Activated T-cell treated with anti-CD3 and anti-CD28 coated beads for 1 hour (primary cell): ENCODE measurements around the gene PTCD3.
A peak's percentile ranks its signal among the peaks of the same experiment; 100 is the strongest.

Experiments
- DNase-seq: peaks from one replicate; pipeline ENCODE4 v3.0.0-alpha.2; 2020; ENCODE audit warnings: low read depth

Gene PTCD3

GRCh38 chr2:86082756-86083155 is 23.3 kb upstream of the PTCD3 start:
- DNase-seq, result no peak

DNA sequence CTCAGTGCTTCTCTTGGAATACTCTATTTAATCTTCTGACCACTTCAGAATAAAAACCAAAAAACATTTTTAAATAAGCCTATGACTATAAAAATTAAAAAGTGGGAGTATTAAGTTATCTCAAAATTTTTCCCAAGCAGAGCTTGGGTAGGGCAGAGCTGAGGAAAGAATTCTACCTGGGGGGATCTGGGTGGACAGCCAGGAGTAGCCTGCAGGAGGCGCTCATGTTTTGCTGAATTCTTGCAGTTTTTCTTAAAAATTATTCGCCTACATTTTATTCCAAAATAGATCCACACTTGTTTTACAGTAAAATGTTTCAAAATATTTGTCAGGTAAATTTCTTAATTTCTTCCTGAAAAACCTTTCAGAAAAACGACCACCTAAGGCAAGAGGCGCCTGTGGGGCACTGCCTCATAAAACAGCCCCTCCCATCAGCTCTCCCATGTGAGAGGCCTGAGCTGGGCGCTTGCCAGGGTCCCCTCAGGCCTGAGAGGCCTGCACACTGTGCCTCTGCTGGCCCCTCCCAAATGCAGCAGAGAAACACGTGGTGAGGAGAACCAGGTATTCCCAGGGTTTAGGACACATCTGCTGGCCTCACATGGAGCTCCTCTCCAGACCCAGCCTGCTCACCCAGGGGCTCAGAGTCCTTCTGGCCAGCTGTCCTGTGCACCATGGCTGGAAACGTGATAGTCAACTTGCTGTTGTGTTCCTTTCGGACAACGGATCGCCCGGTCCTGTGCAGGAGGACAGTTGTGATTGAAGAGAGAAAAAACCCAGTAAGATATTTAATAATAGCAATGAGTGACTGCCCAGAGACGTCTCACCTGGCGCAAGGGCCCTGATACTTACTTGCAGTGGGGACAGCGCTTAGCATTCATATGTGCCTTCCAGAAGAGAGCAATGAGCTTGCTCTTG is 17.8 kb upstream of the PTCD3 start:
- DNase-seq, result no peak

DNA sequence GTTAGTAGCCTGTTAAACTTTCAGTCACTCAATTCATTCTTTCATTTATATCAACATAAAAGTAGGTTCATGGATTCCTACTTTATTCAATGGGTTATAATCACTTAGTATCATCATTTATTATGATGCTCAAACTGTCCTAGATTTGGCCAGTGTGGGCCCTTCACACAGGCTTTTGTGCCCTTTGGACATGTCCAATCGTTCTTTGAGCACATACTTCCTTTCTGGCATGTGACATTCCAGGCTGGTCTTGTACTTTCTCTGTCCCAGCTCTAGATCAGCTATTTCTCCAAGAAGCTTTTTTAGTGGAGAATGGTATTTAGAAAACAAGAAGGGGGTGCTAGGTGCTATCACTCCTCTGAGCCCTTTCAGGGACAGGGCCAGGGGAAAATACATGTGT is 11.8 kb upstream of the PTCD3 start:
- no peak for DNase-seq

GRCh38 chr2:86097114-86097896 is 8.7 kb upstream of the PTCD3 start:
- no peak for DNase-seq

GRCh38 chr2:86097913-86098312 is 8.1 kb upstream of the PTCD3 start:
- no peak for DNase-seq

GRCh38 chr2:86102157-86102556 is 3.9 kb upstream of the PTCD3 start:
- no peak for DNase-seq

GRCh38 chr2:86105252-86105968 is 625 bp upstream of the PTCD3 start, which contains the start of gene POLR1A:
Gene POLR1A (minus strand): TSS chr2:86105886. CDS start chr2:86105776, 110 bp downstream.
- peak; percentile 67 for DNase-seq

GRCh38 chr2:86107031-86107430 is 996 bp downstream of the PTCD3 start:
- no peak for DNase-seq

DNA sequence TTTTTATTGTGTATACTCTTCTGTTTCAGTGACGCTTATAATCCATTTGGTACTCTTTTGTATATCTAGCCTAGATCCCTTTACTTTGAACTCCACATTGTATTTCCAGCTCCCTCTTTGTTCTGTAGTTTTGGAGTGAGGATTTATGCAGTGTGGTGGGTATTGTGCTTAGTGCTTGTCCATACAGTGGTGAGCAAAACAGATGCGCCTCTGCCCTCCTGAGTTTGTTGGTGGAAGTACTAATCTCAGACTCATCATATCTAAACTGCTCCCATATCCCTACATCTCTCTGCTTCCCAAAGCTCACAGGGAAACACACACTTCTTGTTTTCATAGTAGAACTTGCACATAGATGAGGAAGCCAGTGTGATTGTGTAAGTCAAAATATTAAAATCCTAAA is 12.1 kb downstream of the PTCD3 start:
- no peak for DNase-seq

GRCh38 chr2:86123328-86123925 is 17.4 kb downstream of the PTCD3 start:
- no peak for DNase-seq

- DNase-seq, result no peak
Measured at GRCh38 chr2:86124683-86125082, 18.6 kb downstream of the PTCD3 start.

GRCh38 chr2:86134709-86135108 is 28.7 kb downstream of the PTCD3 start:
- DNase-seq, result no peak

GRCh38 chr2:86135653-86136052 is 29.6 kb downstream of the PTCD3 start:
- DNase-seq, result no peak

DNA sequence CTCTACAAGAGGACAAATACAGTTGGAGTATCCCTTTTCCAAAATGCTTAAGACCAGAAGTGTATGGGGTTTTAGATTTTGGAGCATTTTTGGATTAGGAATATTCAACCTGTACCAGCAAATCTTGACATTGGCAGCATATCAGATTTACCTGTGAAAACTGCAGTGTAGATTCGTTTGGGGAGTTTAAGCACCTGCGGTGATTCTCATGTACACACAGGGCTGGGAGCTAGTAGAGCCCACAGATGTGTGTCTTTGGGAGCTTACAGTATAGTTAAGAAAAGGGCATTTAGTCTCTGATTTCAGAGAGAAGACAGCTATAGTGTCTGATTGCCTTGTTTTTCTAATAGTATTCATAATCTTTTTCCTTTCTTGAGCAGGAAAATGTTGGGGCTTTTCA is 30.1 kb downstream of the PTCD3 start:
- DNase-seq, result no peak

- DNase-seq, result no peak
Measured at GRCh38 chr2:86138736-86139625, 32.9 kb downstream of the PTCD3 start.

DNA sequence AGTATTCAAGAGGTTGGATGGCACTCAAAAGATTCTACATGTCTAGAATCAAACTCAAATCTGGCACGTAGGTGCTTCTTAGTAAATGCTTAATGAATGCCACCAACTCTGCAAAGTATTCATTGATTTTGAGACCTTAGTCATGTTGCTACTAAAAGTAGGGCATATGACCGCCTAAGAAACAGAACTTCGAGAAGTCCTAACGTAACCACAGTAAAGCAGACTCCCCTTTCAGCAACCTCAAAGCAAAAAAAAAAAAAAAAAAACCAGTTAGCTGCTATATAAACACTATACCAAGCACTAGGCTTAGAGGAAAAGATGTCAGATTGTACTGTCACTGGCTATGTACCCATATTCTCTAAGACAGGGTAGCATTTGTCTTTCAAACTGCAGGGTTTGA is 33.9 kb downstream of the PTCD3 start:
- no peak for DNase-seq

GRCh38 chr2:86140969-86141392 is 34.9 kb downstream of the PTCD3 start:
- no peak for DNase-seq

DNA sequence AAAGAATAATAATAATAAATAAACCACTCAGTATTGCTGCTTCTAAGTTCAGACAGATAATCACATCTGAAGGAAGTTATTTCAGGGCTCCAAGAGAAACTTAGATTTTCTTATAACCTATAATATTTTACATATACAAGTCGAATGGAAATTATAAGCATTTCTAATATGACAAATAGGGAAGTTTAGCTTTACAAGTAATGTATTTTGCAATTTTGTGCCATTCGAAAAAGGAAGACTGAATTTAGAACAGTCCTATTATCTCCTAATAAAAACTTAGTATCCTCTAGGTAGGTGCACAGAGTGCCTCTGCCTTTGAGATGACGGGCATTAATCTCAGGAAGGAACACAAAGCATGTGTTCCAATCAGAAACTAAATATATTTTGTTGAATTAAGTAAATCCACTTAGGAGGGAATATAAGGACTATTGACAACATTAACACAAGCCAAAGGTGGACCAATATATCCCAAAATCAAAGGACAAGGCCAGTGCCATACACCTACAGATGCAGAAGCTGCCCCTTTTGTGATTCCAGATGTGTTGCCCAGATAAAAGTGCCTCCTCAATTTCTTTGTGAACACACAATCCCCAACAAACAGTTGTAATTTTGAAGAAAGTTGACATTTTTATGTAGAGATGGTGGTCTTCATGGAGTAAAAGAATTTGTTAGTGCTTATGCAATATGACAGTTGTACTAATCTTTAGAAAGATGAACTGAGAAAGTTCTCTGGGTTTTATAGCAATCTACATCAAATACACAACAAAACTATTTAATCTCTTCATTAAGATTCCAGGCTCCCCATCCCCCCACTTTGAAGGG is 36.6 kb downstream of the PTCD3 start:
- no peak for DNase-seq

DNA sequence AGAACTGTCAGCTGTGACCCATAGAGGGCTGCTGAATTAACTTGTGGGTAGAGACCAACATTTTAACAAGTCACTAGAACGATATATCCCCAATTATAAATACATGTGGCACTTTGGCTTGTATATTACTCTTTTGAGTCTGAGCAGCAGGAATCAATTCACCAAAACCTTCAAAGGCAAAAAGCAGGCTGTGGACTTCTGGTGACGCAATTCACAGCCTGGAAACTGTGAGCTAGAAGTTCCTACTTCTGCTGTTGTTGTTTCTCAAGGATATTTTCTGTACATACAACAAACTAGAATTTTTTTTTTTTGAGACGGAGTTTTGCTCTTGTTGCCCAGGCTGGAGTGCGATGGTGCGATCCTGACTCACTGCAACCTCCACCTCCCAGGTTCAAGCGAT is 37.3 kb downstream of the PTCD3 start:
- DNase-seq, result no peak
